ENCODE measurements around the gene AMD1.

GRCh38 chr6:110826236-110827129 lies 48.1 kb upstream of the AMD1 start:
- no peak for TF ChIP-seq CTCF (IDR thresholded peaks at IDR 0.05)
- no peak for TF ChIP-seq POLR2A (IDR thresholded peaks at IDR 0.05)

All from testis (tissue), 2 donors.